ENCODE results near the gene NGLY1. TPM values are rescaled to one million over a fixed set of nuclear protein-coding genes. Genes with fewer than 3 reads are reported as not detected.

Gene NGLY1
- total RNA-seq, 1 donor from 2014 or later = 31.7 TPM

- TF ChIP-seq POLR2AphosphoS5 (IDR thresholded peaks at IDR 0.05; ENCODE audit: insufficient read depth in 1 of 2, low read depth in 1 of 2) = no peak
- TF ChIP-seq CTCF (IDR thresholded peaks at IDR 0.05) = no peak
- TF ChIP-seq POLR2A (IDR thresholded peaks at IDR 0.05) = no peak
- H3K27ac ChIP-seq = no peak overlapping the region
- intact Hi-C loops (cut with DNase I) = no loop called here
Measured at GRCh38 chr3:25749031-25749581, 34.1 kb downstream of the NGLY1 start.

GRCh38 chr3:25748189-25748588 is 35.1 kb downstream of the NGLY1 start:
- Histone ChIP-seq H3K36me3 (peaks cover 0 to 33% of the 10 kb centered on the region in 2 donors), H3K27ac (no peak overlapping the region), H3K4me3 (no peak overlapping the region), H3K4me1 (no peaks in the 10 kb centered on the region), H3K27me3 (no peaks in the 10 kb centered on the region), H3K9me3 (no peaks in the 10 kb centered on the region)
- DNase-seq (ENCODE audit: extremely low spot score in 2 of 2) = no peak
- intact Hi-C loops (cut with DNase I) = no loop called here
- TF ChIP-seq POLR2A (IDR thresholded peaks at IDR 0.05) (no peak), CTCF (IDR thresholded peaks at IDR 0.05) (no peak), POLR2AphosphoS5 (IDR thresholded peaks at IDR 0.05; ENCODE audit: insufficient read depth in 1 of 2, low read depth in 1 of 2) (no peak)

More at GRCh38 chr3:25749031-25749581, 34.1 kb downstream of the NGLY1 start:
- no peaks in the 10 kb centered on the region for H3K27me3 ChIP-seq
- peaks cover 0 to 33% of the 10 kb centered on the region in 2 donors for H3K36me3 ChIP-seq
- no peaks in the 10 kb centered on the region for H3K4me1 ChIP-seq
- no peak overlapping the region for H3K4me3 ChIP-seq
- no peak for DNase-seq (ENCODE audit: extremely low spot score in 2 of 2)
- H3K9me3 ChIP-seq = no peaks in the 10 kb centered on the region

- H3K36me3 ChIP-seq = peaks cover 0 to 33% of the 10 kb centered on the region in 2 donors
- intact Hi-C loops (cut with DNase I) = no loop called here
- no peak overlapping the region for H3K27ac ChIP-seq
- H3K4me3 ChIP-seq = no peak overlapping the region
- no peak for DNase-seq (ENCODE audit: extremely low spot score in 2 of 2)
- H3K9me3 ChIP-seq = no peaks in the 10 kb centered on the region
- no peaks in the 10 kb centered on the region for H3K4me1 ChIP-seq
- TF ChIP-seq POLR2A (IDR thresholded peaks at IDR 0.05) (no peak), POLR2AphosphoS5 (IDR thresholded peaks at IDR 0.05; ENCODE audit: insufficient read depth in 1 of 2, low read depth in 1 of 2) (peak in 1 of 2 donors; percentile 15), CTCF (IDR thresholded peaks at IDR 0.05) (no peak)
- H3K27me3 ChIP-seq = no peaks in the 10 kb centered on the region
Measured at GRCh38 chr3:25747033-25747432, 36.2 kb downstream of the NGLY1 start.

- no peak overlapping the region for H3K27ac ChIP-seq
- intact Hi-C loops (cut with DNase I) = no loop called here
- TF ChIP-seq POLR2A (IDR thresholded peaks at IDR 0.05) (no peak), POLR2AphosphoS5 (IDR thresholded peaks at IDR 0.05; ENCODE audit: insufficient read depth in 1 of 2, low read depth in 1 of 2) (no peak), CTCF (IDR thresholded peaks at IDR 0.05) (no peak)
- H3K4me1 ChIP-seq = no peaks in the 10 kb centered on the region
- no peaks in the 10 kb centered on the region for H3K27me3 ChIP-seq
- no peak for DNase-seq (ENCODE audit: extremely low spot score in 2 of 2)
- H3K36me3 ChIP-seq = peaks cover 0 to 17% of the 10 kb centered on the region in 2 donors
- no peaks in the 10 kb centered on the region for H3K9me3 ChIP-seq
- H3K4me3 ChIP-seq = no peak overlapping the region
Measured at GRCh38 chr3:25744470-25744869, 38.8 kb downstream of the NGLY1 start.

GRCh38 chr3:25728101-25728500 is 55.1 kb downstream of the NGLY1 start:
- Histone ChIP-seq H3K4me3 (no peak overlapping the region), H3K27me3 (no peaks in the 10 kb centered on the region), H3K4me1 (no peaks in the 10 kb centered on the region), H3K27ac (no peak overlapping the region), H3K36me3 (peaks cover 0 to 18% of the 10 kb centered on the region in 2 donors), H3K9me3 (no peaks in the 10 kb centered on the region)
- TF ChIP-seq POLR2A (IDR thresholded peaks at IDR 0.05) = no peak
- no peak for TF ChIP-seq POLR2AphosphoS5 (IDR thresholded peaks at IDR 0.05; ENCODE audit: insufficient read depth in 1 of 2, low read depth in 1 of 2)
- TF ChIP-seq CTCF (IDR thresholded peaks at IDR 0.05) = no peak
- DNase-seq (ENCODE audit: extremely low spot score in 2 of 2) = no peak
- intact Hi-C loops (cut with DNase I) = no loop called here
